Loucy (cell line): ENCODE measurements around the gene DLG2.

Source experiments
- H2AFZ ChIP-seq: fragments of 200-600 bp; sonication (generic); 2 replicates; pipeline ENCODE4 v1.6.0; 2016; ENCODE audit warnings: antibody characterized with exemption, mild to moderate bottlenecking, low read length, moderate library complexity
- H3F3A ChIP-seq: fragments of 200-600 bp; 2 replicates; pipeline ENCODE4 v1.6.0; 2016; ENCODE audit warnings: antibody characterized with exemption, low read depth, mild to moderate bottlenecking
- H3K27me3 ChIP-seq: fragments of 200-600 bp; sonication (generic); 2 replicates; pipeline ENCODE4 v1.6.1; 2014; ENCODE audit warnings: low read length, mild to moderate bottlenecking; ENCODE audit not compliant: insufficient read depth, poor library complexity, severe bottlenecking
- H3K36me3 ChIP-seq: fragments of 200-600 bp; sonication (generic); 2 replicates; pipeline ENCODE4 v1.6.1; 2016; ENCODE audit warnings: low read length; ENCODE audit not compliant: insufficient read depth
- H3K4me1 ChIP-seq: fragments of 200-600 bp; sonication (generic); 2 replicates; pipeline ENCODE4 v1.5.1; 2014; ENCODE audit warnings: low read length, mild to moderate bottlenecking; ENCODE audit not compliant: insufficient read depth, poor library complexity, severe bottlenecking
- H3K4me2 ChIP-seq: fragments of 200-600 bp; sonication (generic); 2 replicates; pipeline ENCODE4 v1.6.0; 2014; ENCODE audit warnings: antibody characterized with exemption, low read length, low read depth, mild to moderate bottlenecking; ENCODE audit not compliant: poor library complexity, severe bottlenecking
- H3K4me3 ChIP-seq: fragments of 200-600 bp; sonication (generic); 2 replicates; pipeline ENCODE4 v1.5.1; 2014; ENCODE audit warnings: low read length, mild to moderate bottlenecking, mixed read lengths; ENCODE audit not compliant: poor library complexity, severe bottlenecking
- H3K79me2 ChIP-seq: fragments of 200-600 bp; sonication (generic); 2 replicates; pipeline ENCODE4 v1.6.1; 2014; ENCODE audit warnings: low read length; ENCODE audit not compliant: insufficient read depth
- H3K9ac ChIP-seq: fragments of 200-600 bp; sonication (generic); 2 replicates; pipeline ENCODE4 v1.6.0; 2014; ENCODE audit warnings: mild to moderate bottlenecking, low read depth, low read length, moderate library complexity; ENCODE audit not compliant: poor library complexity, severe bottlenecking
- H3K9me2 ChIP-seq: fragments of 200-600 bp; sonication (generic); replicated peaks from 2 replicates; pipeline ENCODE4 v1.6.1; 2016; ENCODE audit warnings: low read depth, low read length, mixed read lengths
- H3K9me3 ChIP-seq: fragments of 200-600 bp; sonication (generic); 2 replicates; pipeline ENCODE4 v1.6.1; 2014; ENCODE audit warnings: mild to moderate bottlenecking, antibody characterized with exemption, low read length, low read depth; ENCODE audit not compliant: insufficient read depth
- H4K20me1 ChIP-seq: fragments of 200-600 bp; sonication (generic); 2 replicates; pipeline ENCODE4 v1.6.0; 2014; ENCODE audit warnings: antibody characterized with exemption, low read length, mild to moderate bottlenecking; ENCODE audit not compliant: insufficient read depth, poor library complexity, severe bottlenecking
- CTCF ChIP-seq: fragments of 200-600 bp; sonication (generic); conservative IDR thresholded peaks from 2 replicates; pipeline ENCODE4 v1.5.1; 2014; ENCODE audit warnings: mild to moderate bottlenecking, antibody characterized with exemption, low read length
- EZH2phosphoT487 ChIP-seq: fragments of 200-600 bp; IDR thresholded peaks from 2 replicates; pipeline ENCODE4 v1.6.1; 2018; ENCODE audit warnings: antibody characterized with exemption, mild to moderate bottlenecking, moderate library complexity, borderline replicate concordance

DLG2 gene

GRCh38 chr11:84836371-84836770 is 790.8 kb downstream of the DLG2 start:
- H3K4me3 ChIP-seq: no peak overlapping the region

GRCh38 chr11:84833488-84834088 is 793.6 kb downstream of the DLG2 start:
- no peak for TF ChIP-seq CTCF
- no peak for TF ChIP-seq EZH2phosphoT487
- Histone ChIP-seq H2AFZ (no peak overlapping the region), H3K79me2 (no peaks in the 10 kb centered on the region), H3K9me3 (no peaks in the 10 kb centered on the region), H3K4me1 (peaks cover 4% of the 10 kb centered on the region), H3F3A (no peaks in the 10 kb centered on the region), H3K36me3 (no peaks in the 10 kb centered on the region), H3K4me2 (no peak overlapping the region), H3K4me3 (no peak overlapping the region), H3K9ac (no peak overlapping the region), H4K20me1 (no peaks in the 10 kb centered on the region), H3K27me3 (no peaks in the 10 kb centered on the region), H3K9me2 (no peaks in the 10 kb centered on the region)

More at GRCh38 chr11:84836371-84836770, 790.8 kb downstream of the DLG2 start:
- Histone ChIP-seq H3K79me2 (no peaks in the 10 kb centered on the region), H3F3A (no peaks in the 10 kb centered on the region), H3K9me3 (no peaks in the 10 kb centered on the region), H3K9ac (no peak overlapping the region), H4K20me1 (no peaks in the 10 kb centered on the region), H3K4me2 (no peak overlapping the region), H3K4me1 (peaks cover 4% of the 10 kb centered on the region), H3K9me2 (no peaks in the 10 kb centered on the region), H2AFZ (no peak overlapping the region), H3K36me3 (no peaks in the 10 kb centered on the region), H3K27me3 (no peaks in the 10 kb centered on the region)
- TF ChIP-seq CTCF (no peak), EZH2phosphoT487 (no peak)

- H3K4me1 ChIP-seq: peaks cover 4% of the 10 kb centered on the region
- H3K9ac ChIP-seq: no peak overlapping the region
- H3K79me2 ChIP-seq: no peaks in the 10 kb centered on the region
- H3K4me2 ChIP-seq: no peak overlapping the region
- no peak for TF ChIP-seq EZH2phosphoT487
- TF ChIP-seq CTCF: no peak
- H3K9me3 ChIP-seq: no peaks in the 10 kb centered on the region
- H3K4me3 ChIP-seq: no peak overlapping the region
- H2AFZ ChIP-seq: no peak overlapping the region
- H3F3A ChIP-seq: no peaks in the 10 kb centered on the region
- H3K27me3 ChIP-seq: no peaks in the 10 kb centered on the region
- H3K9me2 ChIP-seq: no peaks in the 10 kb centered on the region
- no peaks in the 10 kb centered on the region for H4K20me1 ChIP-seq
- no peaks in the 10 kb centered on the region for H3K36me3 ChIP-seq
These were observed 796.8 kb downstream of the DLG2 start for GRCh38 chr11:84830372-84830771.
